Measurements from ENCODE around the gene MDN1. TPM values are rescaled to one million over a fixed set of nuclear protein-coding genes. Genes with fewer than 3 reads are reported as not detected.
A peak's percentile ranks its signal among the peaks of the same experiment; 100 is the strongest.

Gene MDN1
- total and polyA plus RNA-seq, 2 of the 13 experiments (the other 11 are each of a cell fraction or from before 2014, with no cell fraction given), result 18.8 to 52.9 TPM

GRCh38 chr6:89819336-89820130 lies at the start of gene MDN1 (continued):
- TF ChIP-seq TEAD3 (CRISPR knock-in tag; optimal IDR thresholded peaks at IDR 0.05; ENCODE audit: borderline replicate concordance) (peak; percentile 80), TCF7L2 (IDR thresholded peaks at IDR 0.05; ENCODE audit: low read depth, low read length) (no peak), FOXO4 (CRISPR knock-in tag; conservative IDR thresholded peaks at IDR 0.05) (no peak), ZNF556 (CRISPR knock-in tag; IDR thresholded peaks at IDR 0.05; ENCODE audit: borderline replicate concordance) (peak; percentile 77), NFATC3 (CRISPR knock-in tag; IDR thresholded peaks at IDR 0.05) (0 out of 2 replicates have a peak, but pooled peaks have one; percentile 31), ZNF441 (CRISPR knock-in tag; IDR thresholded peaks at IDR 0.05; ENCODE audit: borderline replicate concordance) (0 out of 2 replicates have a peak, but pooled peaks have one; percentile 58), ZNF282 (IDR thresholded peaks at IDR 0.05; ENCODE audit: partially characterized antibody) (no peak), ARID5B (CRISPR knock-in tag; IDR thresholded peaks at IDR 0.05) (peak; percentile 54), MLXIP (CRISPR knock-in tag; IDR thresholded peaks at IDR 0.05; ENCODE audit: borderline replicate concordance) (no peak), RFX5 (IDR thresholded peaks at IDR 0.05; ENCODE audit: low read depth, low read length) (peak; percentile 45; the same call in 1 of the 2 replicates), NCOA2 (CRISPR knock-in tag; IDR thresholded peaks at IDR 0.05) (peak; percentile 61; the same call in 1 of the 2 replicates), NFIC (IDR thresholded peaks at IDR 0.05; ENCODE audit: low read length) (no peak), JUN (CRISPR knock-in tag; IDR thresholded peaks at IDR 0.05) (no peak)
- TF ChIP-seq, protein P1, sequence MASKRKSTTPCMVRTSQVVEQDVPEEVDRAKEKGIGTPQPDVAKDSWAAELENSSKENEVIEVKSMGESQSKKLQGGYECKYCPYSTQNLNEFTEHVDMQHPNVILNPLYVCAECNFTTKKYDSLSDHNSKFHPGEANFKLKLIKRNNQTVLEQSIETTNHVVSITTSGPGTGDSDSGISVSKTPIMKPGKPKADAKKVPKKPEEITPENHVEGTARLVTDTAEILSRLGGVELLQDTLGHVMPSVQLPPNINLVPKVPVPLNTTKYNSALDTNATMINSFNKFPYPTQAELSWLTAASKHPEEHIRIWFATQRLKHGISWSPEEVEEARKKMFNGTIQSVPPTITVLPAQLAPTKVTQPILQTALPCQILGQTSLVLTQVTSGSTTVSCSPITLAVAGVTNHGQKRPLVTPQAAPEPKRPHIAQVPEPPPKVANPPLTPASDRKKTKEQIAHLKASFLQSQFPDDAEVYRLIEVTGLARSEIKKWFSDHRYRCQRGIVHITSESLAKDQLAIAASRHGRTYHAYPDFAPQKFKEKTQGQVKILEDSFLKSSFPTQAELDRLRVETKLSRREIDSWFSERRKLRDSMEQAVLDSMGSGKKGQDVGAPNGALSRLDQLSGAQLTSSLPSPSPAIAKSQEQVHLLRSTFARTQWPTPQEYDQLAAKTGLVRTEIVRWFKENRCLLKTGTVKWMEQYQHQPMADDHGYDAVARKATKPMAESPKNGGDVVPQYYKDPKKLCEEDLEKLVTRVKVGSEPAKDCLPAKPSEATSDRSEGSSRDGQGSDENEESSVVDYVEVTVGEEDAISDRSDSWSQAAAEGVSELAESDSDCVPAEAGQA (IDR thresholded peaks at IDR 0.05; ENCODE audit: low read depth), result peak; percentile 95
- TF ChIP-seq, protein P1 (CRISPR knock-in tag; IDR thresholded peaks at IDR 0.05; ENCODE audit: borderline replicate concordance), result no peak

Measured in HepG2 (cell line).